Left colon (tissue), 2 donors: ENCODE results near the gene C4orf50. TPM values are rescaled to one million over a fixed set of nuclear protein-coding genes. Genes with fewer than 3 reads are reported as not detected.

Experiments used
- ATAC-seq: fragments of 200-7000 bp; cut with Tn5 transposase; one replicate; pipeline ENCODE4 v1.9.1; 2020; ENCODE audit warnings: mild to moderate bottlenecking, moderate library complexity
- DNase-seq, 2 donors: peaks; one replicate each; pipeline ENCODE4 v3.0.0-alpha.2; 2020
- intact Hi-C, 2 donors: fragments of 100-400 bp; cut with DNase I in 1 of 2; cut with micrococcal nuclease in 1 of 2; formaldehyde crosslinking; loops; one replicate each; pipeline versions ENCODE4 v1.11.2 to v1.14.0; 2022; cut with DNase I, micrococcal nuclease
- total RNA-seq, 2 donors: library from RNA; stranded (reverse); fragmentation: NEBNext Ultra II Directional; extraction: Animal tissue kit (Norgen Biotek cat#: 25700); gene quantifications; one replicate each; pipeline ENCODE4 v1.2.1, GENCODE V29; 2021
- donor health status: DM: no; HTN: no; CAD: no.
- donor health status: DM: yes; HTN: yes; CAD: no.

The C4orf50 gene
- total RNA-seq, 2 donors from 2014 or later: 0.09 TPM; not detected in 1

DNA sequence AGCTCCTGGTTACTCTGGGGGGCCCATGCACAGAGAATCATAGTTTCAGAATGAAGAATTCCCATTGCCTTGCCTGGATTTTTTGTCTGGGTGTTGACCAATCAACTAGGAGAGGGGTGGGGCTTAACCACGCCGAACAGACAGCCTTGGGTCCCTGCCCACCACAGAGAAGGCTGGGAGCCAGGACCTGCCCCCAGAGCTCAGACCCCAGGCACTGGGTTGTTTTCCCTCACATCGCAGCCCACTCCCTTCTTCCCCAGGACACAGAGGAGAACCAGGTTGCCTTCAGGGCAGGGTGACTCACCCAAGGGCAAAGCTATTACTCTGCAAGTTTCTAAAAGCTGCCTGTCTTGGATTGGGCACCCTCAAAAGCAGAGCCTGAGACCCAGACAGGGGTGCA, 102.0 kb downstream of the C4orf50 start:
- ATAC-seq (no peak), DNase-seq (no peak)
- intact Hi-C loops: no loop called here

DNA sequence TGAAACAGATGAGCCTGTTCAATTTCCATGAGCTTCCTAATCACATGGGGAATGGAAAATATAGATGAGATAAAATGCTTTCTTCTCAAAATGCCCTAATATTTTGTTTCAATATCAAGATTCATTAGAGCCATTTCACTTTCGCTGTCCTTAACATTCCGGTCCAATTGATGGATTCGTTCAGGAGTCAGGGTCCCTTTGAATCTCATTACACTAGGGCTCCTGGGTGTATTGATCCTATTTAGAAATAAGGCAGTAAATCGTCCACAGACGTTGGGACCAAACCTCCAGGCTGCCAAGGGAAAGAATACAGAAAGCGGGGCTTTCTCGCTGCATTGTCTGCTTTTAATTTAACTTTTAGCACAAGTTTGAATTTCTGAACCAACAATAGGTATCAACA, 104.8 kb downstream of the C4orf50 start:
- ATAC-seq: no peak
- intact Hi-C loops: no loop called here
- DNase-seq: no peak

DNA sequence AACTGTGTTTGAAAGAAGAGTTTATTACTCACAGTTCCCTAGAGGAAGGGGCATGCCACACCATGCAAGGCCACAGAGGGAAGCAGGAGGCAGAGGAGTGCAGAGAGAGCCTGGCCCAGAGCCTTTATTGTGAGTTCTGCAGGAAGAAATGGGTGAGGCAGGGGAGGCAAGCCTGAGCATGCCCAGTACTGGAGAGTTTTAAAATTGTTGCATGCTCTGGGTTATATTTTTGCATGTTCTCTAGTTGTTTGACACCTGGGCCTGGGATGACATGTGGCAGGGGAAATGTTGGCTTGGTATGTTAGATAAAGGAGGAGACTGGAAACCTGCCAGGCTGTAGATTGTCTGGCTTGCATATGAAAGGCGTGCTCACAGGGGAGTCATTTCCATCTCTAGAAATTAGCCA, 105.6 kb downstream of the C4orf50 start:
- intact Hi-C loops: no loop called here
- DNase-seq: no peak
- ATAC-seq: no peak

DNA sequence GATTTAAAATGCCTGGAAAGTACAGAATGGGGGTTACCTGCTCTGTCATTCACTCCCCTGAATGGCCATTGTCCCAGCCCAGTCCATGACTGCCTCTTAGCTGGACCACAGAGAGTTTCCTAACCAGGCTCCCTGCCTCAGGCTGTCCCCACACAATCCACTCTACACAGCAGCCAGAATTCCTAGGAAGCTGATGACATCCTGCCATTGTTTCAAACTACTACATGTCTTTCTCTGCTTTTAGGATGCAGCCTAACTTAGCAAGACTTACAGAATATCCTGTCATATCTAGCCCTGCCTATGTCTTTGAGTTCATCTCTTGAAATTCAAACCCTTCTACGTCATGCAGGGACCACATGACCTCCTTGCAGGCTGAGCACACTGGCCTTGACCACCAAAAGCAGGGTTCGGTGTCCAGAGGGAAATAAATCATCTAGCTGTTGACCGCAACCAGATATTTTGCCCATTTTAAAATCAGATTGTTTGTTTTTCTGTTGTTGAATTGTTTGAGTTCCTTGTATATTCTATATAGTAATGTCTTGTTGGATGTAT, 109.3 kb downstream of the C4orf50 start:
- ATAC-seq (no peak), DNase-seq (no peak)
- intact Hi-C loops: no loop called here

DNA sequence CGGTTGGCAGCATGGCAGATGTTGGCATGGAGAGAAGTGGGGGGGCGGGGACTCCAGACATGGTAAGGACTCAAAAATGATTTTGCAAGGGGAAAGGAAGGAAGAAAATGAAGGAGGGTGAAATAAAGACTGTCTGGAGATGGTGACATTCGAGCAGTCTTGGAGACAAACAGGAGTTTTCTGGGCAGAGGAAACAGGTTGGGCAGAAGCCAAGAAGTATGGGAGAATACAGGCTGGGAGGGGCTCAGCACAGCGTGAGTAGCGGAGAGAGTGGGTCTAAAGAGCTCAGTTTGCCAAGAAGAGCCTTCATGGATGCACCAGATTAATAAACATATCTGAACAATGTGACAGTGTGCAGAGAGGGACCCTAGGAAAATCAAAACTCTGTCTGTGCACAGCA, 112.0 kb downstream of the C4orf50 start:
- ATAC-seq (no peak), DNase-seq (no peak)
- intact Hi-C loops: no loop called here

DNA sequence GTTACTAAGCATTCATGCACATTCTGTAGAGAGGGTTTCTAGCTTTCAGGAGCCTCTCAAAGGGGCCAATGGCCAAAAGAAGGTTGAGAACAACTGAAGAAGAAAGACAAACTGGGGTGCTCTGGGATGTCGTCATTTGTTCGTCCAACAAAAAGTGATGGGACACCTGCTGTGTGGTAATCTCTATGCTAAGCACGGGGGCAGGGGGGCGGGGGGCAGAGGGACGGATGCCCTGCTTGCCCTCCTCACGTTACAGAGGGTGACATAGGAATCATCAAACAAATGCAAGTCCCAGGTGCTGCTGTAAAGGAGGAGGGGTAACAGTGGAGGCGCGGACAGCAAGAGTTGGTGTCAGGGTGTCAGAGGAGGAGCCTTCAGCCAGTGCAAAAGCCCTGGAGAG, 112.5 kb downstream of the C4orf50 start:
- ATAC-seq (no peak), DNase-seq (no peak)
- intact Hi-C loops: no loop called here

DNA sequence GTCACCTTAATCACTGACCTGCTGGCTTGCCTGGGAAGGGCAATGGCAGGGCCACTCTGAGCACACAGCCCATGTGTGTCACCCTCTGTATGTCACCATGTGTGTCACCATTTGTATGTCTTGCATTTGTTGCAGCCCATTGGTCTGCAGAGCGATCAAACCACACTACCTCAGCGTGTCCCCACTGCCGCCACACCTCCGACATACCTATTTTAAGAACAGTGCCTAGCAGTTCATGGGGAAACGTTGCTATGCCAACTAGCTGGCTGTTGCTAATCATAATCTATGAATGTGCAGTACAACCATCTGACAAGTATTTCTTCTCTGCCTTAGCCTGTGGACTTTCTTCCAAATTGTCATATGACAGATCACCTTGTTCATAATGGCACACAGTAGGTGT, 117.4 kb downstream of the C4orf50 start:
- no peak for DNase-seq
- ATAC-seq: no peak
- intact Hi-C loops: no loop called here

DNA sequence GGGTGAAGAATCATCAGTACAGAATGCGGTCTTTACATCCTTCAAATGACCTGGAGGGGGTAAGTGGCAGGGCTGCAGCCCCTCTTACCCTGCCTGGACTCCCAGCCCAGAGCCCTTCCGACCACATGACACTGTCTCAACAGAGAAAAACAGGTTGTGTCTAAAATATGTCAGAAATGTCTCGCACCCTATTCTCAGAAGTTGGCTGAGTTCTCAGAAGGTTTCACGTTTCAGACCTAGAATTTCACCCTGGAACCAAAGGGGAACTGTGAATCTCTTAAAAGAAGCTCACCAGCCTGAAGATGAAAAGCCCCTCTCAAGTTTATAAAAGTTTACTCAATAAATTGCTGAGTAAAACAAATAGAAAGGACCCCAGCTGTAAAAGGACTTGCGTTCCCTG, 118.3 kb downstream of the C4orf50 start:
- intact Hi-C loops: no loop called here
- ATAC-seq (no peak), DNase-seq (no peak)

DNA sequence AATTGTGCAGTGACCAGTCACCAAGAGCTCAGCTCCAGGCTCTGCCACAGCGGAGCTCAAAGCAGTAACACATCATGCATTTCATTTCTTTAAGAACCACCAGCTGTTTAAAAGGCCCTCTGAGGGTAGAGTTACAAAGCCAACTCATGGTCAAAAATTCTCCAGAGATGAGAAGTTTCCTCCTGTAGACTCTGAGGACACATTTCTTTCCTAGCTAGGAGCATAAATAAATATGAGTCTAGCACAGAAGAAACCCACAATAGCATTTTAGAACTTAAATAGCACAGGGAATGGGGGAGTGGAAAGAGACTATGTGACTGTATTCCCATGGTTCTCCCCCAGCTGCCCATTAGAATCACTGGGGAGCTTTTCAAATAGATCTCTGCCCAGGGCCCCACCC, 118.8 kb downstream of the C4orf50 start:
- intact Hi-C loops: no loop called here
- no peak for ATAC-seq
- no peak for DNase-seq

DNA sequence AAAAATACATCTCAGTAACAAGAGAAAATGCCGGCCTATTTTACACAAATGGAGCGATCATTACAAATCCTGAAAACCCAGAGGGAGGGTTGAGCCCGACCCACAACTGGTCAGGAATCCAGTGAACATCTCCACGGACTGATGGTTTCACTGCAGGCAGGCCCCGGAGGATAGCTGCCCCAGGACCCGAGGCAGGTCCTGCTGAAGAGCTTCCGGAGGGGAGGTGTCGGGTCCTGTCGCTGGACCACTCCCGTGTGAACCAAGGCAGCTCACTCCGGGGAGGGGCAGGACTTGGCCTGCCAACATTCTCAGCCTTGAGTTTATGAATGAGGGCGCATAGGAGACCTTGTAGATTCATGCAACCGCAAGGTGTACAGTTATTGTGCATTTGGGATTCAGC, 120.6 kb downstream of the C4orf50 start:
- DNase-seq (no peak), ATAC-seq (no peak)
- intact Hi-C loops: no loop called here

DNA sequence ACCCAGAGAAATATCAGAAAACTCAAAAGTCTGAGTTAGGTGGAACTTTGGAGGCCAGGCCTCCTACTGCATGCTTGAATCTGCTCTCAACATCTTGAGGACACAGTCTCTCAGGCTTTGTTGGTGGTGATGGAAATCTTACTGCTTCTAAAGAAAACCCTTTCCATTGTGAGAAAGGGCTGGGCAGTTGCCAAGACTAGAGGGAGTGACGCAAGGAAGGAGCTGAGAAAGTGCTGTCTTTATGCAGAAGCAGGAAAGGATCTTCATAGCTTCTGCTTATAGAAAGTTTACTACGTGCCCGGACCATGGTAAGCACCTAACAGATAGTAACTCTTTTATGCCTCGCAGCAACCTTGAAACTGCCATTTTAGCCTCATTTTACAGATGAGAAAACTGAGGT, 122.9 kb downstream of the C4orf50 start:
- DNase-seq: no peak
- intact Hi-C loops: no loop called here
- ATAC-seq: no peak

DNA sequence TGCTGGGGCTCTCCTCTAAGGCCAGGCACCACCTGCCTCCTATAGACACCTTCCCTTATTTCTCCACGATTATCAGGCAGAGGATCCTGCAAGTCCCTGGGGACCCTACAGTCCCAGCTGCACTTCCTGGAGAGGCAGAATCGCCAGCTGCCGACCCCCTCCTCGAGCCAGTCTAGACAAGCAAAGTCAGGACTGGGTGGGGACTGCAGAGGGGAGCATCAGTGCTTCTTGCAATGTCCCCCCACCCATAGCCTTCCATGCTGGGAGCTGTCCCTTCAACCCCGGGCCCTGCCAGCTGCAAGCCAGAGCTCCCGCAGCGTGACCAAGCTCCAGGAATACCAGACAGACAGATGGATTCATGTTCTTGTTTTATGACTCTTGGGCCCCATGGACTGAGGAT, 124.0 kb downstream of the C4orf50 start:
- no peak for DNase-seq
- intact Hi-C loops: no loop called here
- ATAC-seq: no peak

DNA sequence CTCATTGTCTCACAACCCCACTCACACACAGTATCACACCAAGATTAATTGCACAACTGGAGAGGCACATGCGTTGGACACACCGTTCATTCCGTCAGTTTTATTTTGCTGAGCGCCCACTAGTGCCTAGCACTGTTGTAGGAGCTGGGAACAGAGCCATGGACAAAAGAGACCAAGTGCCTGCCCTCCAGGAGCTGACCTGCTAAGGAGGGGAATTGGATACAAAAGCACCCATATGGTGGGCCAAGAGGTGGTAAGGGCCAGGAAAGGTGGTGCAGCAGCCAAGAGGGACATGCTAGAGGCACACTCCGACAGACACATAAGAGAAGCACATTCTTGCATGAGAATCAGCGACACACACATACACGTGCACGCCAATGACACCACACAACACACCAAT, 124.6 kb downstream of the C4orf50 start:
- intact Hi-C loops: no loop called here
- DNase-seq: no peak
- ATAC-seq: no peak

DNA sequence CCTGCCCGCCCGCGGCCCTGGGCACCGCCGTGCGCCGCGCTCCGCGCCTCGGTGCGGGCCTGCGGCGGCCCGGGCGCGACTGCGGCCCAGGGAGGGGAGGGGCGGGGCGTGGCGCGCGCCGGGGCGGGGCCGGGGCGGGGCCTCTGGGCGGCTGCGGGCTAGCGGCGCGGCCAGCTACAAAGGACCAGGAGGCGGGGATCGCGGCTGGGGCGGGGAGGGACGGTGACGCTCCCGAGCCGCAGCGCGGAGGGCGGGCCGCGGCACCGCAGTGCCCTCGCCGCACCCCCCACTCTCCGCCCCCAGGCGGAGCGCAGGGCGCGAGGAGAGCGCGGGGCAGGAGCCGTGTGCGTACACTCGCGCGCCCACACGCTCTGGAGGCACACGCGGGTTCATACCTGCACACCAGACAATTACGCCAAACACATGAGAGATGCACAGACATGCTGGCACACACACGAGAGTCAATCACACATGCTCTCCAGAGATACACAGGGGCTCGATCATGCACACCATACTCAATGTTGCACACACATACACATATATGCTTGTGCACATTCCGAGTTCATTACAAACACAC, 125.1 kb downstream of the C4orf50 start, which contains the start of gene CRMP1:
CRMP1 (minus strand) TSS at position 83 of the 577 bp plus-strand sequence. CDS start 117 bp downstream, outside the sequence.
- intact Hi-C loops: no loop called here
- no peak for DNase-seq
- no peak for ATAC-seq

DNA sequence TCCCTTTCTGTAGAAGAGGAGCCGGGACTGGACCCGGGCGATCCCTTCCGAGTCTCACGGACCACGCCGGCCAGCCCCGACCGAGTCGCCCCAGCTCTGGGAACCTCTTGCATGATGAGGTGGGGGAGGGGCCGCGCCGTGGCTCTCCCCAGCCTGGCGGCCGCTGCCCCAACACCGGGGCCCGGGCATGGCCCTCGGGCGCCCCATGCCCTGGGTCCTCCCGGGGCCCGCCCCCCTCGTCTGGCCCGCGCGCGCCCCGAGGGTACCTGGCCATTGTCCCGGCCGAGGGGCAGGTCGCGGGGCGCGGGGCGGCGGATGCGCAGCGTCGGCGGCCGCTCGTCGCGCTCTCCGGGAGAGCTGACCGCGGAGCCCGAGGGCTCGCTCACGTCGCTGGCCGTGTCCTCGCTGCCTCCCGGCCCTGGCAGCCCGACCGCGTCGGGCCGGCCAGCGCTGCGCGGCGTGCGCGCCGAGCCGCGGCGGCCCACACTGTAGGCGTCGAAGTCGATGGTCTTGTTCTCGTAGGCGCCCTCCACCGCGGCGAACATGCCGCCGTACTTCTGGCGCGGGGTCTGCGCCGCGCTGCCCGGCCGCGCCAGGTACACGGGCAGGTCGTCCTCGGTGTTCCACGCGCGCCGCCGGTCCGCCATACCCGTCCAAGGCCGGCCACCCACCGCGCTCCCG, 125.8 kb downstream of the C4orf50 start:
- ATAC-seq (no peak), DNase-seq (no peak)
- intact Hi-C loops: no loop called here

DNA sequence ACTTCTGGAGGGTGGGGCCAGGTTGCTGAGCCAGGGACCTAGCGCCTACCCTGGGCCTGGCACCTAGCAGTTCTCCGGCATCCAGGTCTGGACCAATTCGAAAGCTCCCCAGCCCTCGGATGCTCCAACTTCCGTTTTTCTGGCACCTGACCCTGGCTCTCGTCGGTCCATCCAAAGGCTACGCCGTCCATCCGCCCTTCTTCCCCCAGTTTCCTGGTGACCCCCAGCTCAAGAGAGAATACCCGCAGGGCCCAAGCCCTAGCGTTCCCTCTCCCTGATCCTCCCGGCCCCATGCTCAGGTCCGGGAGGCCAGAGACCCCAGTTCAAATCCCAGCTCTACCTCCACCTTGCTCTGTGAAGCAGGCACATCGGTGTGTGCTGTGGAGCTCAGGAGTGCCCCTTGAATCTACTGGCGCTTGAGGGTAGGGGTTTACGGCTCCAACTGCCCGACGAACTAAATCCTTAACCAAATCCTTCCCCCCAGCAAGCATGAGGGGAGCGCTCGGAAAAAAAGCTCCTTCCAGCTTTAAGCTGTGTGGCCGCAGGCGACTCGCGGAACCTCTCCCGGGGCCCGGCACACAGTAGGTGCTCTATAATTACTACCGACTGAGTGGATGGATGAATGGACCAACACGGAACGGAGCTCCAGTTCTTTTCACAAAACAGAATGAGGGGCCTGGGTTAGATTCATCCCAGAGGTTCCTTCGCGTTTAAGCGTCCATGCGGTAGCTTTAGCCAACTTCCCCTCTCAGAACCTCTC, 126.5 kb downstream of the C4orf50 start:
- DNase-seq: no peak
- intact Hi-C loops: no loop called here
- no peak for ATAC-seq

DNA sequence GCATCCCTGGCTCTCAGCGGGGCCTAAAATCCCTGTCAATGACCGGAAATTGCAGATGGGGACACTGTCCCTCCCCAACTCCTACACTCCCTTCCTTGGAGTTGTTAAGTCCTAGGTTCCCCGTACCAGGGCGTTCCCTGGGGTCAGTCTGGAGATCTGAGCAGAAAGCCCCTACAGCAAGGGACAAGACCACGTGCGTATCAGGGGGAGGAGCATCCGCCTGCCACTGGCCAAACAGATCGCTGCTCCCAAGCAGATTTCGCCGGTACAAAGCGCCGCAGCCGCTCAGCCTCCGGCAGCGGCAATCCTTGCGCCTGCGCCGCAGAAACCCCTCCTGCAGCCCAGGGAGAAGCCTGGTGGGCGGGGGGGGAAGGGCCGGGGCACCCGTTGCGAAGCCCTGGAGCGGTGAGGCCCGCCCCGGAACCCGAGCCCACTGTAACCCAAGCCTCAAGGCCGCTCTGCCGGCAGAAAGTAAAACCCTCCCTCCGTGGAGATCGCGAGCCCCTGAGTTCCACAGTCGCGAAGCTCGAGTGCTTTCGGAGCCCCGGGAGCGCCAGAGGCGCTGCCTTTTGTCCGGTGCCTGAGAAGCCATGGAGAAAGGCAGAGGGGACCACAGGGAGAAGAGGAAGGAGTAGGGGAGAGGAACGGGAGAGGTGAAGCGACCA, 128.0 kb downstream of the C4orf50 start:
- intact Hi-C loops: no loop called here
- ATAC-seq (no peak), DNase-seq (no peak)

DNA sequence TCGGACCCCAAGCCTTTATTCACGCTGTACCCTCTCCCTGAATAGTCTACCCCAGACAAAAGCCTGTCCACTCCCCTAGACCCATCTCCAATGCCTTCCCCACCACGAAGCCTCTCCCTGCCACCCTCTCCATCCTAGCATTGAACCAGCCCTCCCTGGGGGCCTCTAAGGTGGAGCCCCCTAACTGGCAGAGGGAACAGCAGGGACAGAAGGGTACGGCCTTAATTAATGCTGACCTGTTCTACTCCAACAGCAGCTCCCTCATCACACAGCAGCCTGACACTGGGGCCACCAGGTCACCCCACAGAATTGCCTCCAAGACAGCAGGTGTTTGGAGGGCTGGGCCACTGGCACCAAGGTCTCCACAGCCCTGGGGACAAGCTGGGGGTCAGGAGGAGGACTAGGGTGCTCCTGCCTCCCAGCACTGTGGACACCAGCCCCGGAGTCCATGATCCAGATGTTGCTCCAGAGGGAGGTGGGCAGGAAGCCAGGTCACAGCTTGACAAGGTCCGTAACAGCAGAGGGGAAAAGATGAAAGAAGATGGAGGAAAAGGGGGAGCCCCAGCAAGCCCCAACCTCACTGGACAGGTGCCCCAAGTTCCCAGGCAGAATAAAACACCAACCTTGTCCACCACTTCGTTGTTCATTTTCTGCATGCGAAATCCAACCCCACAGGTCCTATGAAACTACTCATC, 129.1 kb downstream of the C4orf50 start:
- no peak for DNase-seq
- intact Hi-C loops: no loop called here
- ATAC-seq: no peak
